Muscle of arm (tissue), 12 donors: ENCODE data around the gene HOXB7. TPM values are rescaled to one million over a fixed set of nuclear protein-coding genes. Genes with fewer than 3 reads are reported as not detected.

ENCODE experiments used
- DNase-seq: peaks from one replicate; pipeline ENCODE4 v3.0.0-alpha.2; 2013
- polyA plus RNA-seq, 12 donors: library from polyadenylated mRNA; unstranded; fragments of 120-200 nt; gene quantifications; one replicate each; pipeline ENCODE4 v1.2.1, GENCODE V29; 2013; ENCODE audit not compliant: insufficient read length in 12 of 12

The HOXB7 gene
- polyA plus RNA-seq, 12 donors, result 1.5 to 12.5 (median 2.2) TPM; not detected in 1

GRCh38 chr17:48586355-48587258 is 24.2 kb downstream of the HOXB7 start:
- DNase-seq, result no peak

- DNase-seq, result no peak
These were observed 26.5 kb downstream of the HOXB7 start for GRCh38 chr17:48584223-48584741.

GRCh38 chr17:48583708-48584222 is 27.1 kb downstream of the HOXB7 start:
- DNase-seq, result no peak

- no peak for DNase-seq
These were observed 28.1 kb downstream of the HOXB7 start for GRCh38 chr17:48582750-48583069.

- no peak for DNase-seq
These were observed 30.9 kb downstream of the HOXB7 start for GRCh38 chr17:48579760-48580554.

GRCh38 chr17:48579471-48579759 is 31.4 kb downstream of the HOXB7 start:
- DNase-seq, result no peak

- DNase-seq, result no peak
These were observed 32.0 kb downstream of the HOXB7 start for GRCh38 chr17:48578616-48579470.

- DNase-seq, result peak; percentile 70
These were observed 32.7 kb downstream of the HOXB7 start, which contains the start of gene HOXB4 for GRCh38 chr17:48577946-48578615. HOXB4 (minus strand) TSS chr17:48578350; CDS start chr17:48578319, 31 bp downstream.

GRCh38 chr17:48577330-48577945 is 33.4 kb downstream of the HOXB7 start:
- DNase-seq, result no peak

GRCh38 chr17:48576479-48577309 is 34.1 kb downstream of the HOXB7 start:
- no peak for DNase-seq

GRCh38 chr17:48575673-48576478 is 34.9 kb downstream of the HOXB7 start:
- no peak for DNase-seq

GRCh38 chr17:48575066-48575582 is 35.7 kb downstream of the HOXB7 start:
- no peak for DNase-seq

- no peak for DNase-seq
These were observed 36.2 kb downstream of the HOXB7 start for GRCh38 chr17:48574505-48575065.

GRCh38 chr17:48571826-48572417 is 38.9 kb downstream of the HOXB7 start:
- no peak for DNase-seq

- DNase-seq, result no peak
These were observed 39.6 kb downstream of the HOXB7 start for GRCh38 chr17:48571024-48571818.

- no peak for DNase-seq
These were observed 40.3 kb downstream of the HOXB7 start for GRCh38 chr17:48570325-48571023.
